H1 (cell line): ENCODE measurements around the gene FNDC10. TPM values are rescaled to one million over a fixed set of nuclear protein-coding genes. Genes with fewer than 3 reads are reported as not detected.

Experiments used
- CTCF ChIA-PET: fragments of 300-600 bp; sonication (Branson Sonifier 250); formaldehyde crosslinking; loops from one replicate; lab custom pipeline; 2021; ENCODE audit not compliant: partially characterized antibody; lab: Charles Lee
- POLR2A ChIA-PET: fragments of 300-600 bp; sonication (Branson Sonifier 250); formaldehyde crosslinking; loops from one replicate; lab custom pipeline; 2021; ENCODE audit warnings: inconsistent platforms; ENCODE audit not compliant: partially characterized antibody; lab: Charles Lee
- DNase-seq, 2 experiments: peaks; one replicate each; pipeline versions ENCODE4 v3.0.0 to v3.0.0-alpha.2; 2010 to 2022; ENCODE audit warnings: low spot score in 2 of 2, low read depth in 1 of 2, mixed read lengths in 1 of 2
- FAIRE-seq: peaks from 2 replicates; lab custom pipeline; 2011; peaks lifted over from hg19 to GRCh38; lab: Jason Lieb, UNC
- H2AFZ ChIP-seq: 2 replicates; pipeline ENCODE4 v1.8.1; 2012; ENCODE audit warnings: low read length, inconsistent platforms
- H2AK5ac ChIP-seq: 2 replicates; pipeline ENCODE4 v1.6.1; 2013; ENCODE audit warnings: low read depth, low read length
- H2BK120ac ChIP-seq: replicated peaks from 2 replicates; pipeline ENCODE3; 2013; ENCODE audit warnings: low read depth, low read length, inconsistent platforms
- H2BK12ac ChIP-seq: 2 replicates; pipeline ENCODE4 v1.6.1; 2013; ENCODE audit warnings: low read depth, low read length
- H2BK15ac ChIP-seq: 2 replicates; pipeline ENCODE4 v1.6.1; 2013; ENCODE audit warnings: low read length
- H2BK20ac ChIP-seq: 2 replicates; pipeline ENCODE4 v1.6.1; 2013; ENCODE audit warnings: low read length
- H2BK5ac ChIP-seq: 2 replicates; pipeline ENCODE4 v1.6.1; 2013; ENCODE audit warnings: low read depth, low read length
- H3K14ac ChIP-seq: 2 replicates; pipeline ENCODE4 v1.6.1; 2013; ENCODE audit warnings: inconsistent platforms; ENCODE audit not compliant: insufficient read length
- H3K18ac ChIP-seq: 2 replicates; pipeline ENCODE4 v1.6.1; 2013; ENCODE audit warnings: low read length; ENCODE audit errors: extremely low read depth
- H3K23ac ChIP-seq: 2 replicates; pipeline ENCODE4 v1.6.1; 2013; ENCODE audit warnings: inconsistent platforms; ENCODE audit not compliant: insufficient read length
- H3K23me2 ChIP-seq: 2 replicates; pipeline ENCODE4 v1.6.1; 2013; ENCODE audit warnings: low read depth, low read length
- H3K27ac ChIP-seq: 2 replicates; pipeline ENCODE4 v1.6.1; 2011; ENCODE audit warnings: low read depth, low read length, inconsistent platforms
- H3K27me3 ChIP-seq, 4 experiments: replicated peaks in 1 of 4; 1 replicate in 1 of 4; 2 replicates in 3 of 4; pipeline versions ENCODE4 v1.6.1 to v1.8.1; 2011 to 2013; ENCODE audit warnings: low read length in 3 of 4, mild to moderate bottlenecking in 3 of 4, inconsistent platforms in 2 of 4, mixed read lengths in 2 of 4, moderate library complexity in 1 of 4; ENCODE audit not compliant: control insufficient read depth in 3 of 4, insufficient read depth in 3 of 4; ENCODE audit errors: extremely low read depth in 1 of 4
- H3K36me3 ChIP-seq, 4 experiments: 2 replicates each; pipeline versions ENCODE4 v1.6.1 to v1.8.1; 2011 to 2013; ENCODE audit warnings: mild to moderate bottlenecking in 4 of 4, low read length in 3 of 4, moderate library complexity in 2 of 4, control low read depth in 1 of 4, inconsistent platforms in 1 of 4; ENCODE audit not compliant: insufficient read depth in 4 of 4, control insufficient read depth in 2 of 4
- H3K4ac ChIP-seq: replicated peaks from 2 replicates; pipeline ENCODE3; 2013; ENCODE audit warnings: low read length, low read depth, mixed read lengths, inconsistent platforms; ENCODE audit not compliant: insufficient read length
- H3K4me1 ChIP-seq, 4 experiments: replicated peaks in 1 of 4; 1 replicate in 1 of 4; 2 replicates in 3 of 4; pipeline versions ENCODE4 v1.6.1 to v1.8.1; 2011 to 2013; ENCODE audit warnings: low read length in 3 of 4, inconsistent platforms in 2 of 4, mixed read lengths in 1 of 4; ENCODE audit not compliant: insufficient read depth in 4 of 4, control insufficient read depth in 3 of 4
- H3K4me2 ChIP-seq, 2 experiments: 2 replicates each; pipeline versions ENCODE4 v1.6.1 to v1.8.1; 2011 to 2013; ENCODE audit warnings: low read depth in 2 of 2, low read length in 2 of 2, control low read depth in 1 of 2, inconsistent platforms in 1 of 2, mild to moderate bottlenecking in 1 of 2; ENCODE audit not compliant: insufficient read depth in 1 of 2
- H3K4me3 ChIP-seq, 4 experiments: fragments of 200-600, 300-600 bp in 1 of 4; sonication (generic), shearing (Covaris generic), sonication (Bioruptor Twin) in 1 of 4; 2 replicates each; pipeline versions ENCODE4 v1.5.1 to v1.8.1; 2011 to 2016; ENCODE audit warnings: low read length in 4 of 4, low read depth in 3 of 4, control low read depth in 2 of 4, inconsistent platforms in 2 of 4, mild to moderate bottlenecking in 2 of 4, mixed read lengths in 1 of 4, moderate library complexity in 1 of 4; ENCODE audit not compliant: insufficient read depth in 2 of 4; ENCODE audit errors: extremely low read depth in 1 of 4
- H3K56ac ChIP-seq: replicated peaks from 2 replicates; pipeline ENCODE3; 2013; ENCODE audit warnings: low read depth, mild to moderate bottlenecking, mixed read lengths, low read length, inconsistent platforms; ENCODE audit not compliant: insufficient read length
- H3K79me1 ChIP-seq: 2 replicates; pipeline ENCODE4 v1.6.1; 2013; ENCODE audit warnings: low read depth, low read length, control low read depth
- H3K79me2 ChIP-seq, 2 experiments: 2 replicates each; pipeline versions ENCODE4 v1.6.1 to v1.8.1; 2012 to 2013; ENCODE audit warnings: low read length in 2 of 2, mild to moderate bottlenecking in 2 of 2, inconsistent platforms in 1 of 2; ENCODE audit not compliant: insufficient read depth in 2 of 2, control insufficient read depth in 1 of 2
- H3K9ac ChIP-seq, 4 experiments: replicated peaks in 1 of 4; 1 replicate in 1 of 4; 2 replicates in 3 of 4; pipeline versions ENCODE4 v1.6.1 to v1.8.1; 2011 to 2013; ENCODE audit warnings: low read depth in 3 of 4, low read length in 3 of 4, control low read depth in 2 of 4, mild to moderate bottlenecking in 2 of 4, moderate library complexity in 2 of 4, inconsistent platforms in 1 of 4; ENCODE audit errors: extremely low read depth in 1 of 4
- H3K9me3 ChIP-seq, 2 experiments: 2 replicates each; pipeline versions ENCODE4 v1.6.1 to v1.8.1; 2012 to 2013; ENCODE audit warnings: mild to moderate bottlenecking in 2 of 2, moderate library complexity in 2 of 2, control low read depth in 1 of 2, inconsistent platforms in 1 of 2, low read depth in 1 of 2, low read length in 1 of 2, mixed read lengths in 1 of 2; ENCODE audit not compliant: insufficient read depth in 2 of 2
- H4K20me1 ChIP-seq, 2 experiments: replicated peaks in 1 of 2; 2 replicates each; pipeline versions ENCODE3 to v1.8.1; 2011 to 2013; ENCODE audit warnings: inconsistent platforms in 2 of 2, low read length in 2 of 2, mild to moderate bottlenecking in 1 of 2; ENCODE audit not compliant: insufficient read depth in 2 of 2, control insufficient read depth in 1 of 2
- H4K5ac ChIP-seq: 2 replicates; pipeline ENCODE4 v1.6.1; 2013; ENCODE audit warnings: low read length, low read depth, mixed read lengths, inconsistent platforms; ENCODE audit not compliant: insufficient read length
- H4K8ac ChIP-seq: 2 replicates; pipeline ENCODE4 v1.8.0; 2013; ENCODE audit warnings: mild to moderate bottlenecking, moderate library complexity, low read length, inconsistent platforms; ENCODE audit not compliant: insufficient read depth; ENCODE audit errors: extremely low read depth
- H4K91ac ChIP-seq: replicated peaks from 2 replicates; pipeline ENCODE3; 2013; ENCODE audit warnings: low read length, mixed read lengths, inconsistent platforms; ENCODE audit not compliant: insufficient read length
- ASH2L ChIP-seq: fragments of 200-600, 300-600 bp; sonication (generic); IDR thresholded peaks from one replicate; pipeline ENCODE4 v1.7.1; 2017; ENCODE audit warnings: low read length
- BRCA1 ChIP-seq: IDR thresholded peaks from 2 replicates; pipeline ENCODE4 v1.6.1; 2012; ENCODE audit warnings: low read depth, low read length, improper control_type of control experiment
- HDAC6 ChIP-seq: IDR thresholded peaks from one replicate; pipeline ENCODE4 v1.7.1; 2012; ENCODE audit warnings: low read depth, mild to moderate bottlenecking, inconsistent platforms, low read length, moderate library complexity
- JUND ChIP-seq: IDR thresholded peaks from 2 replicates; pipeline ENCODE4 v1.6.1; 2011; ENCODE audit warnings: mild to moderate bottlenecking, improper control_type of control experiment, low read length
- NANOG ChIP-seq: IDR thresholded peaks from 2 replicates; pipeline ENCODE4 v1.6.1; 2011; ENCODE audit warnings: low read length, low read depth, mild to moderate bottlenecking, inconsistent platforms; ENCODE audit not compliant: insufficient read depth, poor library complexity, severe bottlenecking
- POLR2AphosphoS5 ChIP-seq: IDR thresholded peaks from 2 replicates; pipeline ENCODE4 v1.6.1; 2011; ENCODE audit warnings: low read depth, low read length
- SAP30 ChIP-seq: fragments of 300-600 bp; sonication (generic); IDR thresholded peaks from 2 replicates; pipeline ENCODE4 v1.7.1; 2012; ENCODE audit warnings: low read length, moderate library complexity, mild to moderate bottlenecking, inconsistent platforms; ENCODE audit not compliant: insufficient read depth, insufficient replicate concordance
- SIN3A ChIP-seq, 2 experiments: IDR thresholded peaks in 1 of 2; conservative IDR thresholded peaks in 1 of 2; 2 replicates each; pipeline ENCODE4 v1.6.1; 2011 to 2012; ENCODE audit warnings: low read length in 2 of 2, improper control_type of control experiment in 1 of 2, low read depth in 1 of 2, mild to moderate bottlenecking in 1 of 2
- SP2 ChIP-seq: IDR thresholded peaks from 2 replicates; pipeline ENCODE4 v1.6.1; 2012; ENCODE audit warnings: mild to moderate bottlenecking, low read length, inconsistent platforms
- SRF ChIP-seq: IDR thresholded peaks from 2 replicates; pipeline ENCODE4 v1.6.1; 2011; ENCODE audit warnings: mild to moderate bottlenecking, low read depth, low read length, moderate library complexity
- TAF7 ChIP-seq: optimal IDR thresholded peaks from 2 replicates; pipeline ENCODE3; 2011; ENCODE audit warnings: low read depth, mild to moderate bottlenecking, inconsistent platforms, low read length, moderate library complexity, borderline replicate concordance
- ZNF274 ChIP-seq: IDR thresholded peaks from 2 replicates; pipeline ENCODE4 v1.7.0; 2012; ENCODE audit warnings: low read length, borderline replicate concordance; ENCODE audit errors: extremely low read depth
- WGBS, 2 experiments: shearing (Covaris generic) in 1 of 2; methylation state at CpG; one replicate each; pipeline versions ENCODE4 v1.1.6 to v1.1.7; 2013 to 2015; ENCODE audit warnings: low lambda C conversion rate in 2 of 2, mixed read lengths in 2 of 2, inconsistent platforms in 1 of 2, low coverage in 1 of 2, missing lambda C conversion rate in 1 of 2; ENCODE audit not compliant: insufficient replicate concordance in 2 of 2, insufficient coverage in 1 of 2, insufficient read length in 1 of 2; ENCODE audit errors: extremely low coverage in 1 of 2, missing lambda C conversion rate in 1 of 2; 5-methylcytosine and 5-hydroxymethylcytosine counted together
- polyA plus RNA-seq, 7 experiments: library from polyadenylated mRNA; depleted of rRNA in 3 of 7; stranded (reverse) in 5 of 7; unstranded in 2 of 7; fragments of >200 nt in 5 of 7; fragments of 200-250 nt in 2 of 7; gene quantifications; 1 replicate in 5 of 7; 2 replicates in 1 of 7; 4 replicates in 1 of 7; pipeline versions ENCODE4 v1.2.1 to v1.2.3, GENCODE V29; 2011 to 2013; ENCODE audit warnings: missing spikeins in 2 of 7, mixed read lengths in 2 of 7
- total RNA-seq: library from RNA; stranded (reverse); fragmentation: NEBNext Ultra II Directional; extraction: Animal tissue kit (Norgen Biotek cat#: 25700); gene quantifications from 2 replicates; pipeline ENCODE4 v1.2.1, GENCODE V29; 2021
- TF ChIP-seq, protein P1 (sequence below): IDR thresholded peaks from 2 replicates; pipeline ENCODE4 v1.6.1; 2011; ENCODE audit warnings: low read length, improper control_type of control experiment

Gene FNDC10
- total and polyA plus RNA-seq, 2 of the 8 experiments (the other 6 are each of a cell fraction or from before 2014, with no cell fraction given) = 19.0 to 21.8 TPM

DNA sequence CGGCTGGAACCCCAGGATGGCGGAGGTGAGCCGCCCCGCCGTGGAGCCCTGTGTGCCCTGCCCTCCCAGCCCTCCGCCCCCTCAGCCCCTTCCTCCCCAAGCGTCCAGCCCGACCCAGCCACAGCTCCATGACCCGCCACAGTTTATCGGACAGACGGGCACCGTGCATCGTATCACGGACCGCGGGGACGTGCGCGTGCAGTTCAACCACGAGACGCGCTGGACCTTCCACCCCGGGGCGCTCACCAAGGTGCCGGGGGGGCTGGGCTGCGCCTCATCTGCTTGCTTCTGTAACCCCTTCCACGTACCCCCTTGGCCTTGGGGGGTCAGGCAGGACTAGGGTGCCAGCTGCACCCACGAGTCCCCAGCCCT lies 25.5 kb upstream of the FNDC10 start:
- Histone ChIP-seq H3K4ac (no peak overlapping the region), H3K14ac (no peak overlapping the region), H3K56ac (no peak overlapping the region), H3K18ac (no peak overlapping the region), H2AFZ (no peak overlapping the region), H3K79me2 (no peaks in the 10 kb centered on the region), H3K9me3 (no peaks in the 10 kb centered on the region), H3K27ac (no peak overlapping the region), H2BK120ac (no peak overlapping the region), H2BK15ac (no peak overlapping the region), H3K23me2 (peaks cover 6% of the 10 kb centered on the region; the same call in 1 of the 2 replicates), H3K36me3 (no peaks in the 10 kb centered on the region), H4K8ac (no peak overlapping the region), H2BK5ac (no peak overlapping the region), H2AK5ac (no peak overlapping the region), H3K27me3 (peaks cover 0 to 4% (median under 1%) of the 10 kb centered on the region in 4 experiments; a peak in 3 of 7 replicates), H3K79me1 (no peaks in the 10 kb centered on the region; the same call in 1 of the 2 replicates), H2BK12ac (no peak overlapping the region), H3K4me3 (no peak overlapping the region), H3K23ac (no peak overlapping the region), H4K20me1 (peaks cover 0 to 13% of the 10 kb centered on the region in 2 experiments), H4K5ac (no peak overlapping the region), H3K4me2 (no peak overlapping the region), H3K4me1 (peaks cover 0 to 6% (median 2%) of the 10 kb centered on the region in 4 experiments; a peak in 4 of 7 replicates), H3K9ac (no peak overlapping the region), H2BK20ac (no peak overlapping the region), H4K91ac (no peak overlapping the region)
- FAIRE-seq (no peak), DNase-seq (no peak)
- ChIA-PET POLR2A (interaction anchor here (0.7 to 1.7 kb wide), 2 partner anchors 10 to 289 kb away, joined by 3 to 4 read pairs; partner anchors contain the start of gene MIB2), CTCF (interaction anchor here (0.6 kb wide), 1 partner anchor 50 kb away, joined by 3 read pairs; no protein-coding TSS in a partner anchor)
- WGBS, 2 experiments = 95% methylated on average over 23 of the region's 28 CpGs; no CpG with 5 or more reads in 1 of the 2 experiments
- no peak for TF ChIP-seq SRF
- no peak for TF ChIP-seq POLR2AphosphoS5
- TF ChIP-seq SAP30 = no peak
- TF ChIP-seq JUND = no peak
- TF ChIP-seq SP2 = no peak
- no peak for TF ChIP-seq ASH2L
- no peak for TF ChIP-seq BRCA1
- TF ChIP-seq HDAC6 = no peak
- TF ChIP-seq, protein P1, sequence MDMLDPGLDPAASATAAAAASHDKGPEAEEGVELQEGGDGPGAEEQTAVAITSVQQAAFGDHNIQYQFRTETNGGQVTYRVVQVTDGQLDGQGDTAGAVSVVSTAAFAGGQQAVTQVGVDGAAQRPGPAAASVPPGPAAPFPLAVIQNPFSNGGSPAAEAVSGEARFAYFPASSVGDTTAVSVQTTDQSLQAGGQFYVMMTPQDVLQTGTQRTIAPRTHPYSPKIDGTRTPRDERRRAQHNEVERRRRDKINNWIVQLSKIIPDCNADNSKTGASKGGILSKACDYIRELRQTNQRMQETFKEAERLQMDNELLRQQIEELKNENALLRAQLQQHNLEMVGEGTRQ = no peak
- TF ChIP-seq ZNF274 = no peak
- no peak for TF ChIP-seq SIN3A (conservative IDR thresholded peaks at IDR 0.05 in 1 of 2, IDR thresholded peaks at IDR 0.05 in 1 of 2; ENCODE audit: low read depth in 1 of 2, low read length in 2 of 2)
- TF ChIP-seq TAF7 = no peak
- no peak for TF ChIP-seq NANOG
